NT2/D1 (cell line): Measurements from ENCODE around the gene EPN2.

Experiments
- DNase-seq: peaks from one replicate; pipeline ENCODE4 v3.0.0-alpha.2; 2011; ENCODE audit warnings: low read depth, low spot score
- H3K27me3 ChIP-seq: 2 replicates; pipeline ENCODE4 v1.6.0; 2011; ENCODE audit warnings: mild to moderate bottlenecking; ENCODE audit not compliant: insufficient read length, insufficient read depth
- H3K36me3 ChIP-seq: 2 replicates; pipeline ENCODE4 v1.6.1; 2011; ENCODE audit warnings: mild to moderate bottlenecking, low read length, mixed read lengths; ENCODE audit not compliant: insufficient read depth, insufficient read length
- H3K4me1 ChIP-seq: 2 replicates; pipeline ENCODE4 v1.5.1; 2011; ENCODE audit not compliant: insufficient read depth, insufficient read length
- H3K4me3 ChIP-seq: 2 replicates; pipeline ENCODE4 v1.5.1; 2011; ENCODE audit warnings: low read depth; ENCODE audit not compliant: insufficient read length
- H3K9ac ChIP-seq: 2 replicates; pipeline ENCODE4 v1.6.0; 2011; ENCODE audit warnings: low read depth; ENCODE audit not compliant: insufficient read length
- H3K9me3 ChIP-seq: 2 replicates; pipeline ENCODE4 v1.5.1; 2011; ENCODE audit warnings: mild to moderate bottlenecking, low read length; ENCODE audit not compliant: insufficient read depth
- SUZ12 ChIP-seq: IDR thresholded peaks from 2 replicates; pipeline ENCODE4 v1.6.1; 2011; ENCODE audit not compliant: insufficient read length, insufficient read depth; ENCODE audit errors: extremely low read depth
- YY1 ChIP-seq: IDR thresholded peaks from 2 replicates; pipeline ENCODE4 v1.6.1; 2011; ENCODE audit not compliant: insufficient read length, insufficient read depth
- ZNF274 ChIP-seq: IDR thresholded peaks from 2 replicates; pipeline ENCODE4 v1.6.1; 2011; ENCODE audit warnings: mild to moderate bottlenecking, low read depth, low read length

The EPN2 gene

GRCh38 chr17:19284005-19284959 is 47.1 kb downstream of the EPN2 start:
- Histone ChIP-seq H3K27me3 (no peaks in the 10 kb centered on the region), H3K9me3 (no peaks in the 10 kb centered on the region), H3K4me1 (peaks cover 14% of the 10 kb centered on the region), H3K4me3 (no peak overlapping the region), H3K36me3 (peaks cover 45% of the 10 kb centered on the region), H3K9ac (no peak overlapping the region)
- TF ChIP-seq ZNF274 (no peak), YY1 (no peak), SUZ12 (no peak)
- DNase-seq, result no peak

- no peak overlapping the region for H3K9ac ChIP-seq
- H3K4me1 ChIP-seq, result peaks cover 23% of the 10 kb centered on the region
- H3K4me3 ChIP-seq, result no peak overlapping the region
- no peak for DNase-seq
- peaks cover 45% of the 10 kb centered on the region for H3K36me3 ChIP-seq
- no peak for TF ChIP-seq ZNF274
- no peak for TF ChIP-seq YY1
- TF ChIP-seq SUZ12, result no peak
- no peaks in the 10 kb centered on the region for H3K27me3 ChIP-seq
- H3K9me3 ChIP-seq, result no peaks in the 10 kb centered on the region
Measured at GRCh38 chr17:19285213-19285900, 48.2 kb downstream of the EPN2 start.

- no peak for TF ChIP-seq ZNF274
- no peak for TF ChIP-seq YY1
- TF ChIP-seq SUZ12, result no peak
- H3K4me1 ChIP-seq, result peaks cover 27% of the 10 kb centered on the region
- H3K9ac ChIP-seq, result no peak overlapping the region
- H3K4me3 ChIP-seq, result no peak overlapping the region
- no peaks in the 10 kb centered on the region for H3K9me3 ChIP-seq
- DNase-seq, result no peak
- no peaks in the 10 kb centered on the region for H3K27me3 ChIP-seq
- peaks cover 41% of the 10 kb centered on the region for H3K36me3 ChIP-seq
Measured at GRCh38 chr17:19286751-19287341, 49.7 kb downstream of the EPN2 start.

- DNase-seq, result no peak
- Histone ChIP-seq H3K27me3 (no peaks in the 10 kb centered on the region), H3K9ac (no peak overlapping the region), H3K36me3 (peaks cover 37% of the 10 kb centered on the region), H3K4me3 (no peak overlapping the region), H3K4me1 (peaks cover 27% of the 10 kb centered on the region), H3K9me3 (no peaks in the 10 kb centered on the region)
- TF ChIP-seq YY1 (no peak), ZNF274 (no peak), SUZ12 (no peak)
Measured at GRCh38 chr17:19287651-19288050, 50.5 kb downstream of the EPN2 start.

- DNase-seq, result peak; percentile 71
- Histone ChIP-seq H3K4me1 (peaks cover 27% of the 10 kb centered on the region), H3K4me3 (no peak overlapping the region), H3K9me3 (no peaks in the 10 kb centered on the region), H3K27me3 (no peaks in the 10 kb centered on the region), H3K9ac (no peak overlapping the region), H3K36me3 (peaks cover 29% of the 10 kb centered on the region)
- TF ChIP-seq YY1 (no peak), ZNF274 (no peak), SUZ12 (no peak)
Measured at GRCh38 chr17:19288453-19288852, 51.3 kb downstream of the EPN2 start.

- Histone ChIP-seq H3K9me3 (no peaks in the 10 kb centered on the region), H3K4me3 (no peak overlapping the region), H3K27me3 (no peaks in the 10 kb centered on the region), H3K36me3 (peaks cover 20% of the 10 kb centered on the region), H3K4me1 (peaks cover 27% of the 10 kb centered on the region), H3K9ac (no peak overlapping the region)
- DNase-seq, result no peak
- TF ChIP-seq YY1 (no peak), SUZ12 (no peak), ZNF274 (no peak)
Measured at GRCh38 chr17:19290066-19290705, 53.0 kb downstream of the EPN2 start.
